ENCODE data around the gene CPNE5.

CPNE5 gene

GRCh38 chr6:36793296-36793912 is 45.8 kb downstream of the CPNE5 start:
- Mint-ChIP-seq H3K27ac (no peak overlapping the region), H3K4me3 (no peak overlapping the region), H3K4me1 (ENCODE audit: low read depth) (peaks cover 5% of the 10 kb centered on the region), H3K9me3 (no peaks in the 10 kb centered on the region), H3K36me3 (ENCODE audit: low read depth) (no peaks in the 10 kb centered on the region), H3K27me3 (ENCODE audit: low read depth) (peaks cover 15% of the 10 kb centered on the region)
- no peak for DNase-seq (ENCODE audit: low spot score)

GRCh38 chr6:36791521-36792135 is 47.6 kb downstream of the CPNE5 start:
- Mint-ChIP-seq H3K4me3 (no peak overlapping the region), H3K27me3 (ENCODE audit: low read depth) (peaks cover 22% of the 10 kb centered on the region), H3K36me3 (ENCODE audit: low read depth) (no peaks in the 10 kb centered on the region), H3K9me3 (no peaks in the 10 kb centered on the region), H3K27ac (no peak overlapping the region), H3K4me1 (ENCODE audit: low read depth) (peaks cover 5% of the 10 kb centered on the region)
- DNase-seq (ENCODE audit: low spot score), result no peak

- Mint-ChIP-seq H3K4me3 (no peak overlapping the region), H3K9me3 (no peaks in the 10 kb centered on the region), H3K27ac (no peak overlapping the region), H3K36me3 (ENCODE audit: low read depth) (no peaks in the 10 kb centered on the region), H3K27me3 (ENCODE audit: low read depth) (peaks cover 22% of the 10 kb centered on the region), H3K4me1 (ENCODE audit: low read depth) (peaks cover 5% of the 10 kb centered on the region)
- DNase-seq (ENCODE audit: low spot score), result no peak
Measured at GRCh38 chr6:36791085-36791484, 48.2 kb downstream of the CPNE5 start.

- Mint-ChIP-seq H3K4me3 (no peak overlapping the region), H3K4me1 (ENCODE audit: low read depth) (peaks cover 5% of the 10 kb centered on the region), H3K9me3 (no peaks in the 10 kb centered on the region), H3K27ac (no peak overlapping the region), H3K36me3 (ENCODE audit: low read depth) (no peaks in the 10 kb centered on the region), H3K27me3 (ENCODE audit: low read depth) (peaks cover 22% of the 10 kb centered on the region)
- no peak for DNase-seq (ENCODE audit: low spot score)
Measured at GRCh38 chr6:36788768-36789167, 50.5 kb downstream of the CPNE5 start.

GRCh38 chr6:36788186-36788585 is 51.1 kb downstream of the CPNE5 start:
- Mint-ChIP-seq H3K36me3 (ENCODE audit: low read depth) (no peaks in the 10 kb centered on the region), H3K4me1 (ENCODE audit: low read depth) (peaks cover 5% of the 10 kb centered on the region), H3K9me3 (no peaks in the 10 kb centered on the region), H3K27me3 (ENCODE audit: low read depth) (peaks cover 22% of the 10 kb centered on the region), H3K4me3 (no peak overlapping the region), H3K27ac (no peak overlapping the region)
- DNase-seq (ENCODE audit: low spot score), result no peak

GRCh38 chr6:36787210-36787609 is 52.0 kb downstream of the CPNE5 start:
- DNase-seq (ENCODE audit: low spot score), result no peak
- H3K27me3 Mint-ChIP-seq (ENCODE audit: low read depth), result peaks cover 22% of the 10 kb centered on the region
- H3K9me3 Mint-ChIP-seq, result no peaks in the 10 kb centered on the region
- H3K4me3 Mint-ChIP-seq, result no peak overlapping the region
- no peak overlapping the region for H3K27ac Mint-ChIP-seq
- H3K4me1 Mint-ChIP-seq (ENCODE audit: low read depth), result peaks cover 6% of the 10 kb centered on the region
- H3K36me3 Mint-ChIP-seq (ENCODE audit: low read depth), result no peaks in the 10 kb centered on the region

- DNase-seq (ENCODE audit: low spot score), result no peak
- Mint-ChIP-seq H3K27me3 (ENCODE audit: low read depth) (peaks cover 22% of the 10 kb centered on the region), H3K36me3 (ENCODE audit: low read depth) (no peaks in the 10 kb centered on the region), H3K4me3 (no peak overlapping the region), H3K4me1 (ENCODE audit: low read depth) (peaks cover 6% of the 10 kb centered on the region), H3K9me3 (no peaks in the 10 kb centered on the region), H3K27ac (no peak overlapping the region)
Measured at GRCh38 chr6:36786055-36786675, 53.1 kb downstream of the CPNE5 start.

GRCh38 chr6:36784376-36784636 is 54.9 kb downstream of the CPNE5 start:
- no peak overlapping the region for H3K4me3 Mint-ChIP-seq
- no peak overlapping the region for H3K27ac Mint-ChIP-seq
- DNase-seq (ENCODE audit: low spot score), result no peak
- peaks cover 17% of the 10 kb centered on the region for H3K27me3 Mint-ChIP-seq (ENCODE audit: low read depth)
- H3K4me1 Mint-ChIP-seq (ENCODE audit: low read depth), result peaks cover 6% of the 10 kb centered on the region
- H3K36me3 Mint-ChIP-seq (ENCODE audit: low read depth), result no peaks in the 10 kb centered on the region
- no peaks in the 10 kb centered on the region for H3K9me3 Mint-ChIP-seq

- no peak overlapping the region for H3K4me3 Mint-ChIP-seq
- H3K27me3 Mint-ChIP-seq (ENCODE audit: low read depth), result peaks cover 13% of the 10 kb centered on the region
- H3K27ac Mint-ChIP-seq, result no peak overlapping the region
- peaks cover 3% of the 10 kb centered on the region for H3K4me1 Mint-ChIP-seq (ENCODE audit: low read depth)
- H3K36me3 Mint-ChIP-seq (ENCODE audit: low read depth), result no peaks in the 10 kb centered on the region
- no peak for DNase-seq (ENCODE audit: low spot score)
- H3K9me3 Mint-ChIP-seq, result no peaks in the 10 kb centered on the region
Measured at GRCh38 chr6:36783603-36784375, 55.5 kb downstream of the CPNE5 start.

- peaks cover 4% of the 10 kb centered on the region for H3K4me1 Mint-ChIP-seq (ENCODE audit: low read depth)
- no peaks in the 10 kb centered on the region for H3K36me3 Mint-ChIP-seq (ENCODE audit: low read depth)
- no peak for DNase-seq (ENCODE audit: low spot score)
- H3K27me3 Mint-ChIP-seq (ENCODE audit: low read depth), result peaks cover 10% of the 10 kb centered on the region
- no peak overlapping the region for H3K27ac Mint-ChIP-seq
- no peak overlapping the region for H3K4me3 Mint-ChIP-seq
- H3K9me3 Mint-ChIP-seq, result no peaks in the 10 kb centered on the region
Measured at GRCh38 chr6:36781669-36782068, 57.6 kb downstream of the CPNE5 start.

- Mint-ChIP-seq H3K36me3 (ENCODE audit: low read depth) (no peaks in the 10 kb centered on the region), H3K9me3 (no peaks in the 10 kb centered on the region), H3K4me1 (ENCODE audit: low read depth) (peaks cover 4% of the 10 kb centered on the region), H3K4me3 (no peak overlapping the region), H3K27me3 (ENCODE audit: low read depth) (peaks cover 11% of the 10 kb centered on the region), H3K27ac (no peak overlapping the region)
- DNase-seq (ENCODE audit: low spot score), result no peak
Measured at GRCh38 chr6:36780442-36781177, 58.6 kb downstream of the CPNE5 start.

GRCh38 chr6:36779227-36779626 is 60.0 kb downstream of the CPNE5 start:
- DNase-seq (ENCODE audit: low spot score), result no peak
- no peak overlapping the region for H3K27ac Mint-ChIP-seq
- no peaks in the 10 kb centered on the region for H3K9me3 Mint-ChIP-seq
- no peak overlapping the region for H3K4me3 Mint-ChIP-seq
- peaks cover 14% of the 10 kb centered on the region for H3K27me3 Mint-ChIP-seq (ENCODE audit: low read depth)
- no peaks in the 10 kb centered on the region for H3K36me3 Mint-ChIP-seq (ENCODE audit: low read depth)
- H3K4me1 Mint-ChIP-seq (ENCODE audit: low read depth), result peaks cover 7% of the 10 kb centered on the region

GRCh38 chr6:36777801-36778200 is 61.4 kb downstream of the CPNE5 start:
- no peak for DNase-seq (ENCODE audit: low spot score)
- Mint-ChIP-seq H3K9me3 (no peaks in the 10 kb centered on the region), H3K4me3 (no peak overlapping the region), H3K27ac (no peak overlapping the region), H3K36me3 (ENCODE audit: low read depth) (no peaks in the 10 kb centered on the region), H3K27me3 (ENCODE audit: low read depth) (peaks cover 14% of the 10 kb centered on the region), H3K4me1 (ENCODE audit: low read depth) (peaks cover 12% of the 10 kb centered on the region)

- Mint-ChIP-seq H3K4me1 (ENCODE audit: low read depth) (peaks cover 22% of the 10 kb centered on the region), H3K36me3 (ENCODE audit: low read depth) (no peaks in the 10 kb centered on the region), H3K4me3 (no peak overlapping the region), H3K27me3 (ENCODE audit: low read depth) (peaks cover 14% of the 10 kb centered on the region), H3K9me3 (no peaks in the 10 kb centered on the region), H3K27ac (no peak overlapping the region)
- DNase-seq (ENCODE audit: low spot score), result no peak
Measured at GRCh38 chr6:36776167-36776566, 63.1 kb downstream of the CPNE5 start.
